ENCODE results near the gene CLK3.

DNA sequence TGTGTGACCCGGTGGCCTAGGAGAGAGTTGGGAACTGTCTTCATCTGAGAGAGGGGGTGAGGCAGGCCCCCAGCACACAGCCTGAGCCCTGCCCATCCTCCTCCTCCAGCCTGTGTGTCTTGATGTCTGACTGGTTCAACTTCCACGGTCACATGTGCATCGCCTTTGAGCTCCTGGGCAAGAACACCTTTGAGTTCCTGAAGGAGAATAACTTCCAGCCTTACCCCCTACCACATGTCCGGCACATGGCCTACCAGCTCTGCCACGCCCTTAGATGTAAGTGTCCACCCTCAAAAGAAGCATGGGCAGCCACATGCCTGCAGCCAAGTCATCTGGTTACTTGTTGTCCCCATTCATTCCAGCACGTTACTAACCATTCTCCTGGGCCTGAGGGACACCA lies 10.1 kb downstream of the CLK3 start:
- TF ChIP-seq, protein P1, sequence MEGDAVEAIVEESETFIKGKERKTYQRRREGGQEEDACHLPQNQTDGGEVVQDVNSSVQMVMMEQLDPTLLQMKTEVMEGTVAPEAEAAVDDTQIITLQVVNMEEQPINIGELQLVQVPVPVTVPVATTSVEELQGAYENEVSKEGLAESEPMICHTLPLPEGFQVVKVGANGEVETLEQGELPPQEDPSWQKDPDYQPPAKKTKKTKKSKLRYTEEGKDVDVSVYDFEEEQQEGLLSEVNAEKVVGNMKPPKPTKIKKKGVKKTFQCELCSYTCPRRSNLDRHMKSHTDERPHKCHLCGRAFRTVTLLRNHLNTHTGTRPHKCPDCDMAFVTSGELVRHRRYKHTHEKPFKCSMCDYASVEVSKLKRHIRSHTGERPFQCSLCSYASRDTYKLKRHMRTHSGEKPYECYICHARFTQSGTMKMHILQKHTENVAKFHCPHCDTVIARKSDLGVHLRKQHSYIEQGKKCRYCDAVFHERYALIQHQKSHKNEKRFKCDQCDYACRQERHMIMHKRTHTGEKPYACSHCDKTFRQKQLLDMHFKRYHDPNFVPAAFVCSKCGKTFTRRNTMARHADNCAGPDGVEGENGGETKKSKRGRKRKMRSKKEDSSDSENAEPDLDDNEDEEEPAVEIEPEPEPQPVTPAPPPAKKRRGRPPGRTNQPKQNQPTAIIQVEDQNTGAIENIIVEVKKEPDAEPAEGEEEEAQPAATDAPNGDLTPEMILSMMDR (IDR thresholded peaks at IDR 0.05; ENCODE audit: insufficient read depth, low read length, poor library complexity, severe bottlenecking): no peak
- TF ChIP-seq EZH2phosphoT487 (conservative IDR thresholded peaks at IDR 0.05; ENCODE audit: low read length): no peak
